Measurements from ENCODE around the gene SPRY2.

DNA sequence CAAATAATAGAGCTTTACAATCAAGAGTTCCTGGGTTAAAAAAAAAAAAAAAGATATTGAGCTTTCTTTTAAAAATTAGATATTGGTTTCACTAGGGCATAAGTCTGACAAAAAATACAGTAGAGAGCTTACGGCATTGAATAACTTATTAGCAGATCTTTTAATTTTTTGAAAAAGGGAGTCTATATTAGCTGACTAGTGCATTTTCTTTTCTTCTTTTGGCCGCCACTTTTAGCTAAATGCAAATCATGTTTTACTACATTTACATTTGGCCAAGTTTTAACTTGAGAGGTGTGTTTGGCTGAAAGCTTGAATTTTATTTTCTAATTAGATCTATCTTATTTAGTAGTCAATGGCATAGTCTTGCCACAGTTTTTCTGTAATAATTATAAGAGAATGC is 43.4 kb downstream of the SPRY2 start:
- TF ChIP-seq, protein P1, sequence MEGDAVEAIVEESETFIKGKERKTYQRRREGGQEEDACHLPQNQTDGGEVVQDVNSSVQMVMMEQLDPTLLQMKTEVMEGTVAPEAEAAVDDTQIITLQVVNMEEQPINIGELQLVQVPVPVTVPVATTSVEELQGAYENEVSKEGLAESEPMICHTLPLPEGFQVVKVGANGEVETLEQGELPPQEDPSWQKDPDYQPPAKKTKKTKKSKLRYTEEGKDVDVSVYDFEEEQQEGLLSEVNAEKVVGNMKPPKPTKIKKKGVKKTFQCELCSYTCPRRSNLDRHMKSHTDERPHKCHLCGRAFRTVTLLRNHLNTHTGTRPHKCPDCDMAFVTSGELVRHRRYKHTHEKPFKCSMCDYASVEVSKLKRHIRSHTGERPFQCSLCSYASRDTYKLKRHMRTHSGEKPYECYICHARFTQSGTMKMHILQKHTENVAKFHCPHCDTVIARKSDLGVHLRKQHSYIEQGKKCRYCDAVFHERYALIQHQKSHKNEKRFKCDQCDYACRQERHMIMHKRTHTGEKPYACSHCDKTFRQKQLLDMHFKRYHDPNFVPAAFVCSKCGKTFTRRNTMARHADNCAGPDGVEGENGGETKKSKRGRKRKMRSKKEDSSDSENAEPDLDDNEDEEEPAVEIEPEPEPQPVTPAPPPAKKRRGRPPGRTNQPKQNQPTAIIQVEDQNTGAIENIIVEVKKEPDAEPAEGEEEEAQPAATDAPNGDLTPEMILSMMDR (IDR thresholded peaks at IDR 0.05; ENCODE audit: control extremely low read depth in 1 of 3, insufficient read depth in 1 of 3, low read depth in 1 of 3, low read length in 3 of 3): no peak
- TF ChIP-seq, protein P2, sequence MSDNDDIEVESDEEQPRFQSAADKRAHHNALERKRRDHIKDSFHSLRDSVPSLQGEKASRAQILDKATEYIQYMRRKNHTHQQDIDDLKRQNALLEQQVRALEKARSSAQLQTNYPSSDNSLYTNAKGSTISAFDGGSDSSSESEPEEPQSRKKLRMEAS (IDR thresholded peaks at IDR 0.05): no peak
- no peak for TF ChIP-seq HDAC6 (IDR thresholded peaks at IDR 0.05; ENCODE audit: low read depth, low read length)
- no peak for TF ChIP-seq PHF8 (conservative IDR thresholded peaks at IDR 0.05; ENCODE audit: low read depth, low read length)
- no peak for TF ChIP-seq RFX5 (IDR thresholded peaks at IDR 0.05; ENCODE audit: borderline replicate concordance, low read depth, low read length)
- TF ChIP-seq CEBPB (IDR thresholded peaks at IDR 0.05; ENCODE audit: low read depth, low read length): no peak
- TF ChIP-seq TBP (IDR thresholded peaks at IDR 0.05; ENCODE audit: low read depth, low read length): no peak
- no peak for TF ChIP-seq SIN3A (conservative IDR thresholded peaks at IDR 0.05 in 1 of 2, IDR thresholded peaks at IDR 0.05 in 1 of 2; ENCODE audit: low read depth in 1 of 2, low read length in 2 of 2)

All from H1 (cell line).